ENCODE measurements around the gene B3GAT1.

The B3GAT1 gene

DNA sequence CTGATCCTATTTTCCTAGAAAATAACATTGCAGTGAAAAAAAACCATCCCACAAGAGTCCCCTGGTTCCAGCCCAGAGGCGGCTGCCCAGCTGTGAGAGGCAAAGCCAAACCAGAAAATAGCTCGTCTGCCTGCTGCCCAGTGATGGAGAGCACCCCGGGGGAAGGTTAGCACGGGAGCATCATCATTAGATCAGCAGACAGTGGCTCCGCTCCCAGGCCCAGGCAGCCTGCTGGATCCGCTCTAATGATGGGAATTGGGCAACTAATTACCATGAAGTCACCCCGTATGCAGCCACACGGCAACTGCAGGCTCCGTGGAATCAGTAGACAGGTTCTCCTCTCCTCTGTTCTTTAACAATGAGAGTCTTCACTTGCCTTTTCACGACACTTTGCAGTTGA is 17.1 kb upstream of the B3GAT1 start:
- DNase-seq (ENCODE audit: low spot score), result no peak
- TF ChIP-seq, protein P1, sequence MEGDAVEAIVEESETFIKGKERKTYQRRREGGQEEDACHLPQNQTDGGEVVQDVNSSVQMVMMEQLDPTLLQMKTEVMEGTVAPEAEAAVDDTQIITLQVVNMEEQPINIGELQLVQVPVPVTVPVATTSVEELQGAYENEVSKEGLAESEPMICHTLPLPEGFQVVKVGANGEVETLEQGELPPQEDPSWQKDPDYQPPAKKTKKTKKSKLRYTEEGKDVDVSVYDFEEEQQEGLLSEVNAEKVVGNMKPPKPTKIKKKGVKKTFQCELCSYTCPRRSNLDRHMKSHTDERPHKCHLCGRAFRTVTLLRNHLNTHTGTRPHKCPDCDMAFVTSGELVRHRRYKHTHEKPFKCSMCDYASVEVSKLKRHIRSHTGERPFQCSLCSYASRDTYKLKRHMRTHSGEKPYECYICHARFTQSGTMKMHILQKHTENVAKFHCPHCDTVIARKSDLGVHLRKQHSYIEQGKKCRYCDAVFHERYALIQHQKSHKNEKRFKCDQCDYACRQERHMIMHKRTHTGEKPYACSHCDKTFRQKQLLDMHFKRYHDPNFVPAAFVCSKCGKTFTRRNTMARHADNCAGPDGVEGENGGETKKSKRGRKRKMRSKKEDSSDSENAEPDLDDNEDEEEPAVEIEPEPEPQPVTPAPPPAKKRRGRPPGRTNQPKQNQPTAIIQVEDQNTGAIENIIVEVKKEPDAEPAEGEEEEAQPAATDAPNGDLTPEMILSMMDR (IDR thresholded peaks at IDR 0.05; ENCODE audit: extremely low read depth, missing control alignments), result no peak

DNA sequence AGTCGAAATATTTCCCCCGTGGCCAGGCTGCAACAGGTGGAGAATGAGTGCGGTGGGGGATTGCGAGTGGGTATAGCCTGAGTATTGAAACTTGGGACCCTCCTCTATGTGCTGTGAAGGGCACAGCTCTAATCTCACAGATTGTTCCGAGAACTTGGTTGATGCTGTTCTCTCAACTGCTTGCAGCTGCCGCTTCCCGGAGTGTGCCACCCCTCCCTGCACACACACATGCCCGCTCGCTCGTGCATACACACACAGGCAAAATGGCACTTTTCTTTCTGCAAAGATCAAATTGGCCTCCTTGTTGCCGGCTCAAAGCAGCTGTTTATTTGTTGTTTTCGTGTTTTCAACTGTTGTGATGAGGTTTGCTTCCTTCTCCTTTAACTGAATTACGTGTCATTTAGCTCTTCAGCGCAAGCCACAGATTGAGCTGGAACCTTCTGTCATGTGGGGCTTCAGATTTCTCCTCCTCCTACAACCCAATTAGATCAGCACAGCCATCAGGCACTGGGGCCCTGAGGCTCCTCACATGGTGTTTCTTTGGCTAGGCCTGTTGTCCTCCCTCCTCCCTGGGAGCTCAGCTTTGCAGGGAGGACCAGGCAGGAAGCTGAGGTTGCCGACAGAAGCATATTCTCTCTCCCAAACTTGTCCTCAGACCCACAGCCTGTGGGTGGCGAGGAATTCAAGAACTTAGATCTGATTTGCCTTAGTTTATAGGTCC is 13.9 kb upstream of the B3GAT1 start:
- TF ChIP-seq, protein P1 (IDR thresholded peaks at IDR 0.05; ENCODE audit: extremely low read depth, missing control alignments), result no peak
- no peak for DNase-seq (ENCODE audit: low spot score)

DNA sequence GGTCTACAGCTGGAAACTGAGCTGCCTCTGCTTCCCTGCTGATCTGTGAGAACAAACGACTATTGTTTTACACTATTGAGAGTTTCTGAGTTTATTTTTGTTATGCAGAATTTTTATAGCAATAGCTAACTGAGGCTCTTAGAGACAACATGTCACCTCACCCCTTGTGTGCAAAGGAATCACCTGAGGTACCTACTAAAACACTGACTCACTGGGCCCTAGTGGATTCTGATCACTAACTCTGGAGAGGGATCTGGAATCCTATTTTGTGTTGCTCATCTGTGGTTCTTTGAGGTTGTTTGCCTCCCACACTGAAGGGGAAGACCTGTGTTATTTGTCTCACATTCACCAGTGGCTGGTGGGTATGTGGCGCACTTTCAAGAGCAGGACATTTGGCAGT is 13.4 kb upstream of the B3GAT1 start:
- TF ChIP-seq, protein P1 (IDR thresholded peaks at IDR 0.05; ENCODE audit: extremely low read depth, missing control alignments), result no peak
- no peak for DNase-seq (ENCODE audit: low spot score)

DNA sequence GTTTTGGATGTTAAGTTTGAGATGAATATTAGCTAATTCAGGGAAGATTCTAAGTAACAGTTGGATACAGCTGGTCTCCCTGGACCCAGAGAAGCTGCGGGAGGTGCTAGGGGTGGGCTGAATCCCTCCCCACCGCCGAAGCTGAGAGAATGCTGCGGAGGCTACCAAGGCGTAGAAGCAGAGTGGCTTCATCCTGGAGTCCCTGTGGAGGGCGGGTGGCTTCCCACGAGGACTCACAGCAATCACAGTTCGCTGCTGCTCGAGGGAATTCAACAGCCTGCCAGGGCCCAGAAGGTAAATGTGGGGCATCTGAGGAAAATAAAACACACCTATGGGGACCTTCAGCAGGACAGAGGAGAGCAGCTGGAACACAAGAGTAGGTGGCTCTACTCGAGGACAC is 11.1 kb upstream of the B3GAT1 start:
- no peak for DNase-seq (ENCODE audit: low spot score)
- TF ChIP-seq, protein P1 (IDR thresholded peaks at IDR 0.05; ENCODE audit: extremely low read depth, missing control alignments), result no peak

DNA sequence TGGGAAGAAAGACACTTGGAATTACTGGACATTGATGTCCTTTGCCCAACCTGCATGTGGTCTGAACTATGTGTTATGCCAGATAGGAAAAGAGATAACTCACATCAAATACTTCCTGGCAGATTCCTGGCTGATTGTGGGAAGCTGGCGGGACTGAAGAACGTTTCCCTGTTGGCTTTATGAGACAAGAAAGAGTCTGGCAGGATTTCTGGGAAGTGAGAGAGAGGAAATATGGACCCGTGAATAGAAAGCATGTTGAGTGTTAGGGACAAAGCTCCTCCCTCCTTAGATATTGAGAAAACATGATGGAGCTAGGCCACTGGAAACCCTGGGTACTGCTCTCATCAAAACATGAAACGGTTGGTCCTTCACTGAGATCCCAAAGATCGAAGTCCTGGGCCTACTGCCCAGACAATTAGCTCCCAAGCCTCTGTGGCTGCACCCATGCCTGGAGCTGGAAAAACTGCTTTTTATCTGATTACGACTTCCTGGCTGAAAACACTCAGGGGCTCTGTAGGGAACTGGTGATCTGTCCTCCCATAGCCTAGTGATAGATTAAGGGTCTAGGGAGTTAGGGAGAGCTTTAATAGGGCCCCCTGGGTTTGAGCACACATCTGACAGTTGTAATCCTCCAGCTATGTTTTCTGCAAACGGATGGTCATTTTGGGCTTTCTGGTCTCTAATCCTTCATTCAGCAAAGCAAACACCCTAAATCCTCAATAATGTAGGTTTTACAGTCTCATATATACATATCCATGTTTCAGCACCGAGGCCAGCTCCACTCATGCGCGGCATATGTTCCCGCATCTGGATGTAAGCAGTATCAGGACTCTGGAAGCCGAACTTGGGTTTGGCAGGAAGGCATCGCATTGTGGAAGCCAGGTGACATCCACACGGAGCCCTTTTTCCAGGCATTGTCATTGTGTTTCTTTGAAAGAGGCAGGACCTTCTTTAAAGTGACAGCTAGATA is 6.1 kb upstream of the B3GAT1 start:
- no peak for DNase-seq (ENCODE audit: low spot score)

DNA sequence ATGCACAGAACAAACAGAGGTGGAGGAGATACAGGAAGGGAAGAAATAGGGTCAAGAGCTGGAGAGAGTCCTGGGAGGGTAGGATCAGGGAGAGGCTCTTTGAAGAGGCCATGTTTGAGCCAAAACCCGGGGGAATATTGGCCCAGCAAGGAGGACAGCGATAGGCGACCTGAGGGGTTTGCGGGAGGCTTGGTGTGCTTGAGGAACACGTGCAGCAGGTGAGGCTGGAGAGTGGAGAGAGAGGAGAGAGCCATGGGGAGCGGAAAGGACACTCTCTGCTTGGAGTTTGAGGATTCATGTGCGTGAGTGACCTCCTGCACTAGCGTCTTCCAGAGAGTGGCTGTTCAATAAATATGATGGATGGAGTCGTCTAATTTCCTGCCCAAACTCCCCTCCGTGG is 4.7 kb upstream of the B3GAT1 start:
- TF ChIP-seq, protein P1 (IDR thresholded peaks at IDR 0.05; ENCODE audit: extremely low read depth, missing control alignments), result no peak
- DNase-seq (ENCODE audit: low spot score), result no peak

More for the DNA sequence above, 6.1 kb upstream of the B3GAT1 start:
- TF ChIP-seq, protein P1 (IDR thresholded peaks at IDR 0.05; ENCODE audit: extremely low read depth, missing control alignments), result no peak
